Spleen (tissue), 13 donors: Measurements from ENCODE around the gene TXN. TPM values are rescaled to one million over a fixed set of nuclear protein-coding genes. Genes with fewer than 3 reads are reported as not detected.

Experiments
- DNase-seq: peaks from one replicate; pipeline ENCODE4 v3.0.0-alpha.2; 2020
- H3K27ac ChIP-seq, 8 donors: fragments of 200-600 bp; sonication (generic) in 7 of 8; 1 replicate in 4 of 8; 2 replicates in 4 of 8; pipeline versions ENCODE4 v1.5.0 to v1.8.0; 2016 to 2021; ENCODE audit warnings: inconsistent platforms in 4 of 8, mild to moderate bottlenecking in 4 of 8, moderate library complexity in 1 of 8
- H3K27me3 ChIP-seq, 7 donors: fragments of 200-600 bp; sonication (generic) in 6 of 7; replicated peaks in 1 of 7; 1 replicate in 4 of 7; 2 replicates in 3 of 7; pipeline versions ENCODE4 v1.5.0 to v1.8.0; 2016 to 2021; ENCODE audit warnings: inconsistent platforms in 3 of 7, mild to moderate bottlenecking in 1 of 7
- H3K36me3 ChIP-seq, 6 donors: fragments of 200-600 bp; sonication (generic) in 5 of 6; 1 replicate in 4 of 6; 2 replicates in 2 of 6; pipeline versions ENCODE4 v1.5.0 to v1.8.0; 2016 to 2021; ENCODE audit warnings: inconsistent platforms in 2 of 6
- H3K4me1 ChIP-seq, 6 donors: fragments of 200-600 bp; sonication (generic) in 5 of 6; 1 replicate in 3 of 6; 2 replicates in 3 of 6; pipeline versions ENCODE4 v1.5.0 to v1.8.0; 2016 to 2021; ENCODE audit warnings: inconsistent platforms in 3 of 6
- H3K4me3 ChIP-seq, 8 donors: fragments of 200-600 bp; sonication (generic) in 7 of 8; 1 replicate in 4 of 8; 2 replicates in 4 of 8; pipeline versions ENCODE4 v1.5.0 to v1.8.0; 2016 to 2021; ENCODE audit warnings: inconsistent platforms in 4 of 8, mild to moderate bottlenecking in 4 of 8, moderate library complexity in 2 of 8
- H3K9me3 ChIP-seq, 8 donors: fragments of 200-600 bp; sonication (generic) in 7 of 8; 1 replicate in 4 of 8; 2 replicates in 4 of 8; pipeline versions ENCODE4 v1.5.0 to v1.8.0; 2016 to 2021; ENCODE audit warnings: inconsistent platforms in 4 of 8
- CTCF ChIP-seq, 11 experiments: fragments of 200-600 bp in 7 of 11; fragments of 450-650 bp in 4 of 11; sonication (generic) in 4 of 11; IDR thresholded peaks in 8 of 11; conservative IDR thresholded peaks in 3 of 11; 1 replicate in 7 of 11; 2 replicates in 4 of 11; pipeline versions ENCODE4 v1.4.0 to v1.8.0; 2016 to 2021; ENCODE audit warnings: antibody characterized with exemption in 11 of 11, inconsistent platforms in 4 of 11, mild to moderate bottlenecking in 1 of 11
- POLR2A ChIP-seq, 3 donors: fragments of 450-650 bp; IDR thresholded peaks; one replicate each; pipeline ENCODE4 v1.5.1; 2017; ENCODE audit warnings: antibody characterized with exemption in 3 of 3, mild to moderate bottlenecking in 1 of 3
- POLR2AphosphoS5 ChIP-seq, 3 donors: sonication (generic); formaldehyde crosslinking; IDR thresholded peaks; one replicate each; pipeline ENCODE4 v1.5.1; 2017; ENCODE audit warnings: antibody characterized with exemption in 3 of 3
- WGBS, 5 donors: extraction: QIAGEN DNeasy Blood & Tissue Kit in 3 of 5; methylation state at CpG; one replicate each; pipeline versions ENCODE4 v1.1.5 to v1.1.7; 2013 to 2018; 5-methylcytosine and 5-hydroxymethylcytosine counted together
- intact Hi-C: fragments of 100-400 bp; cut with DNase I; formaldehyde crosslinking; loops from one replicate; pipeline ENCODE4 v1.15.0; 2023; ENCODE audit warnings: low total_unique reads
- long read RNA-seq, 2 donors: transcript quantifications; one replicate each; lab custom pipeline, GENCODE V29; 2026
- polyA plus RNA-seq, 3 donors: library from polyadenylated mRNA; stranded (reverse); fragments of 200-250 nt; gene quantifications; one replicate each; pipeline ENCODE4 v1.2.1, GENCODE V29; 2013
- total RNA-seq, 7 donors: library from RNA; depleted of rRNA in 3 of 7; stranded (reverse); fragments of >200 nt in 3 of 7; fragmentation: NEBNext Ultra II Directional in 4 of 7; extraction: Animal tissue kit (Norgen Biotek cat#: 25700) in 4 of 7; gene quantifications; one replicate each; pipeline versions ENCODE4 v1.1.0 to v1.2.1, GENCODE V29; 2016 to 2021
- donor health status: healthy with polysubstance abuse.
- donor health status: DM: no; HTN: no; CAD: no; lungs with moderate emphysema.
- donor health status: DM: no; HTN: no; CAD: no.
- donor health status: Bipolar disorder and iron deficiency.
- donor health status: healthy.
- donor health status: DM: no; HTN: no; CAD: no.
- donor health status: DM: yes; HTN: yes; CAD: no.

Gene TXN
- total RNA-seq (100 to 1,000 TPM in 3 of 7 donors, 10 to 100 TPM in 4; 74.4 to 118 (median 88.7) TPM), polyA plus RNA-seq (100 to 1,000 TPM; 170 to 196 (median 192) TPM)
- long read RNA-seq, donor 1, transcript TXN-202 (5 exons, 869 nt) = major isoform, 186 of 195 reads
- long read RNA-seq, donor 1, partial matches to known transcripts = 6 of 195 reads
- long read RNA-seq, donor 1, other reads (novel, unspliced or antisense) = 0 of 195 reads
- long read RNA-seq, donor 2, transcript TXN-202 (5 exons, 869 nt) = major isoform, 112 of 125 reads
- long read RNA-seq, donor 2, partial matches to known transcripts = 12 of 125 reads
- long read RNA-seq, donor 2, other reads (novel, unspliced or antisense) = 0 of 125 reads

- no peak for TF ChIP-seq CTCF (IDR thresholded peaks at IDR 0.05 in 8 of 11, conservative IDR thresholded peaks at IDR 0.05 in 3 of 11)
- TF ChIP-seq POLR2AphosphoS5 (IDR thresholded peaks at IDR 0.05) = peak; percentile 85 to 93 (median 87)
- TF ChIP-seq POLR2A (IDR thresholded peaks at IDR 0.05) = peak in 1 of 3 donors; percentile 72
- Histone ChIP-seq H3K9me3 (no peaks in the 10 kb centered on the region), H3K27me3 (no peaks in the 10 kb centered on the region), H3K36me3 (no peaks in the 10 kb centered on the region), H3K4me3 (peak within 1 kb of the TSS; percentile 79 to 94 (median 85)), H3K27ac (peak within 1 kb of the TSS; percentile 85 to 98 (median 92)), H3K4me1 (peaks cover 4 to 57% (median 41%) of the 10 kb centered on the region in 6 donors)
- 0 to 1% (median 0%) methylated on average over 43 to 65 of the region's 65 CpGs for WGBS, 5 donors
- DNase-seq = peak; percentile 97
- intact Hi-C loops = no loop called here
Measured at GRCh38 chr9:110256380-110257096, at the start of gene TXN. TXN (minus strand) TSS chr9:110256507; CDS start chr9:110256435, 72 bp downstream.

- TF ChIP-seq CTCF (IDR thresholded peaks at IDR 0.05 in 8 of 11, conservative IDR thresholded peaks at IDR 0.05 in 3 of 11) (no peak), POLR2AphosphoS5 (IDR thresholded peaks at IDR 0.05) (peak in 1 of 3 donors; percentile 43), POLR2A (IDR thresholded peaks at IDR 0.05) (no peak)
- intact Hi-C loops = no loop called here
- Histone ChIP-seq H3K4me3 (no peak overlapping the region), H3K4me1 (peaks cover 0 to 9% (median 3%) of the 10 kb centered on the region in 6 donors), H3K27me3 (no peaks in the 10 kb centered on the region), H3K36me3 (no peaks in the 10 kb centered on the region), H3K9me3 (no peaks in the 10 kb centered on the region), H3K27ac (peak overlapping the region in 6 of 8 donors; percentile 15 to 81 (median 62))
- WGBS, 5 donors = 53 to 81% (median 65%) methylated on average over 1 of the region's 1 CpG
- no peak for DNase-seq
Measured at GRCh38 chr9:110303133-110303532, 46.8 kb upstream of the TXN start.

- H3K4me3 ChIP-seq = no peak overlapping the region
- H3K9me3 ChIP-seq = no peaks in the 10 kb centered on the region
- no peaks in the 10 kb centered on the region for H3K27me3 ChIP-seq
- no peak overlapping the region for H3K27ac ChIP-seq
- intact Hi-C loops = no loop called here
- DNase-seq = no peak
- H3K4me1 ChIP-seq = peaks cover 0 to 2% (median 0%) of the 10 kb centered on the region in 6 donors
- no peak for TF ChIP-seq POLR2AphosphoS5 (IDR thresholded peaks at IDR 0.05)
- no peak for TF ChIP-seq POLR2A (IDR thresholded peaks at IDR 0.05)
- TF ChIP-seq CTCF (IDR thresholded peaks at IDR 0.05 in 8 of 11, conservative IDR thresholded peaks at IDR 0.05 in 3 of 11) = no peak
- 74 to 83% (median 75%) methylated on average over 2 of the region's 2 CpGs for WGBS, 5 donors
- H3K36me3 ChIP-seq = no peaks in the 10 kb centered on the region
Measured at GRCh38 chr9:110298043-110298605, 41.8 kb upstream of the TXN start.

GRCh38 chr9:110293248-110293647 is 36.9 kb upstream of the TXN start:
- no peak overlapping the region for H3K4me3 ChIP-seq

More at GRCh38 chr9:110293248-110293647, 36.9 kb upstream of the TXN start:
- no peaks in the 10 kb centered on the region for H3K36me3 ChIP-seq
- no peak overlapping the region for H3K27ac ChIP-seq
- no peaks in the 10 kb centered on the region for H3K9me3 ChIP-seq
- TF ChIP-seq POLR2AphosphoS5 (IDR thresholded peaks at IDR 0.05) (no peak), CTCF (IDR thresholded peaks at IDR 0.05 in 8 of 11, conservative IDR thresholded peaks at IDR 0.05 in 3 of 11) (no peak), POLR2A (IDR thresholded peaks at IDR 0.05) (no peak)
- H3K4me1 ChIP-seq = no peaks in the 10 kb centered on the region
- DNase-seq = no peak
- WGBS, 5 donors = 82 to 100% (median 95%) methylated on average over 1 of the region's 1 CpG
- no peaks in the 10 kb centered on the region for H3K27me3 ChIP-seq
- intact Hi-C loops = no loop called here
